GM21576 (cell line): Measurements from ENCODE around the gene GARIN1A.
"Not testable (repeated sequence)": the region's sequence is repeated elsewhere in the genome, so short reads cannot be mapped to it uniquely, and the experiment has no call there.

Experiments
- ATAC-seq: cut with Tn5 transposase; IDR thresholded peaks from one replicate; pipeline ENCODE4 v1.9.1; 2021; ENCODE audit warnings: mild to moderate bottlenecking, moderate library complexity; ENCODE audit not compliant: unreplicated experiment

GARIN1A gene

DNA sequence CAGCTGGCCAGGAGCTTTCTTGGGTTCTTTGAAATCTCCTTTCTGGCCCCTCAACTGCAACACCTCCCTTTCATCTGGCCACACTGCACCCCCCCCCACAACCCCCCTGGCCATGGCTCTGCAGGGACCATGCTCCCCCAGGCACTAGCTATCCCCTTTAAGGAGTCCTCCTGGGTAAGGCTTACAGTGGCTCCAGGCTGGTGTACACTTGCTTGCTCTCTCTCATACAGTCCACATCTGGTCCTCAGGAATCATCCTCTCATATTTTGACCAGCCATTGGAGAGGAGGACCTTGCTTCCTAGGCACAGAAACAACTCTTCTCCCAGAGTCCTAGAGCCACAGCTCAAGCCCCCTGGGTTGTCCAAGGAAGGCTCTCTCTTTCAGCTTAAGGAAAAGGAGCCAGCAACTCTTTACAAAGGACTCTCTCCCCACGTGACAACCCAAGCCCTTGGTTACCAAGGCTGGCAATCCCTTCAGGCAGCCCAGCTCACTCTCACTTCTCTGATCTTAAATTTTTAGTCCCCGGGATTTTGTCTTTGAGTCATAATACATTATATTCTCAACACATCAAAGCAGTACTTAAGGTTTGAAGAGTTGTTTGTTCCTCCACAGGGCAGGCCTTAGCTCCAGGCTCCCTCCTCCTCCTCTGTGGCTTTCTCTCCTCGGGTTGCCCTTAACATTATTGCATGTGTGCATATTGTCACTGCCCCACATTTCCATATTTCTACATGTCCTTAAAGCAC lies 9.9 kb downstream of the GARIN1A start:
- ATAC-seq, result no peak

DNA sequence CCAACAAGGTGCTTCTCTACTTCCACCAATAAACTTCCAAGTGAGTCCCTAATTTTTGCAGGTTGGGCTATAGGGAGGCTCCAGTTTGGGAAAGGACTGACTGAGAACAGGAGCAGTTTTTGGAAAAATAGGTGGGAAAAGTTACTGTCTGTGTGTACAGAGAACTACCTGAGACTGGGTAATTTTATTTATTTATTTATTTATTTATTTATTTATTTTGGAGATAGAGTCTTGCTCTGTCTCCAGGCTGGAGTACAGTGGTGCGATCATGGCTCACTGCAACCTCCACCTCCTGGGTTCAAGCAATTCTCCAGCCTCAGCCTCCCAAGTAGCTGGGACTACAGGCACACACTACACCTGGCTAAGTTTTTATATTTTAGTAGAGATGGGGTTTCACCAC lies 11.2 kb downstream of the GARIN1A start:
- not testable (repeated sequence) for ATAC-seq

DNA sequence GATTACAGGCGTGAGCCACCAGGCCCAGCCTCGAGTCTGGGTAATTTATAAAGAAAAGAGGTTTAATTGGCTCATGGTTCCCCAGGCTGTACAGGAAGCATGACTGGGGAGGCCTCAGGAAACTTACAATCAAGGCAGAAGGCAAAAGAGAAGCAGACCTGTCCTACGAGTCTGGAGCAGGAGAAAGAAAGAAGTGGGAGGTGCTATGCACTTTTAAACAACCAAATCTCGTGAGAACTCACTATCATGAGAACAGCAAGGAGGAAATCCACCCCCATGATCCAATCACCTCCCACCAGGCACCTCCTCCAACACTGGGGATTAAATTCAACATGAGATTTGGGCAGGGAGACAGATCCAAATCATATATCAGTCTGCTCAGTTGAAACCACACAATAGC lies 11.6 kb downstream of the GARIN1A start:
- not testable (repeated sequence) for ATAC-seq

DNA sequence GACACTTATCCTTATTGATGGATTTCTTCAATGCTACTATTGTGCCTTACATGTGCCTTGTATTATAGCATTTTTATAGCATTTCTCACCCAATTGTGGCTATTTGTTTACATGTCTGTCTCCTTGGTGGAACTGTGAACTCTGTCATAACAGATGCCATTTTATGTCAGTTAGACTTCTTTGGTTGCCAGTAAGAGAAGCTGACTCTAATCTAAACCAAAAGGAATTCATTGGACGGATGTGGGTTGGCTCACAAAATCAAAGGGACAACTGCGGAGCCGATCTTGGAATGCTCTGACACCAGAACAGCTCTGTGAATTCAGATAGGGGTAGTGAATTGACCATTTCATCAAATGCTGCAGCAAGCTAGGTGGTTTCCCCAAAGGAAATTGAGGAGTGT lies 15.0 kb downstream of the GARIN1A start:
- no peak for ATAC-seq

DNA sequence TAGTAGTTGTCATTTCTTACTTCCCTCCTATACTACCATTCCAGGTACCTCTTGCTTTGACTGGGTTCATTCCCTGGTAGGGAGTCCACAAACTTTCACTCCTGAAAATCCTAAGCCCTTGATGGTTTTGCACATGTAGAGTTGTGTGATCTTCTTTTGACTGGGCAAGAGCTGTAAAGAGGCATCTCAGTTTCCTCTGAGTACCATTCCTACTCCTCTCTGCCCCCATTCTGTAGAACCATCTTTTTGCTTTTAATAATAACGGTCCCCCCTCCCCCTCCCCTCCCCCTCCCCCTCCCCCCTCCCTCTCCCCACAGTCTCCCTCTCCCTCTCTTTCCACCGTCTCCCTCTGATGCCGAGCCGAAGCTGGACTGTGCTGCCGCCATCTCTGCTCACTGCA lies 16.4 kb downstream of the GARIN1A start:
- no peak for ATAC-seq

DNA sequence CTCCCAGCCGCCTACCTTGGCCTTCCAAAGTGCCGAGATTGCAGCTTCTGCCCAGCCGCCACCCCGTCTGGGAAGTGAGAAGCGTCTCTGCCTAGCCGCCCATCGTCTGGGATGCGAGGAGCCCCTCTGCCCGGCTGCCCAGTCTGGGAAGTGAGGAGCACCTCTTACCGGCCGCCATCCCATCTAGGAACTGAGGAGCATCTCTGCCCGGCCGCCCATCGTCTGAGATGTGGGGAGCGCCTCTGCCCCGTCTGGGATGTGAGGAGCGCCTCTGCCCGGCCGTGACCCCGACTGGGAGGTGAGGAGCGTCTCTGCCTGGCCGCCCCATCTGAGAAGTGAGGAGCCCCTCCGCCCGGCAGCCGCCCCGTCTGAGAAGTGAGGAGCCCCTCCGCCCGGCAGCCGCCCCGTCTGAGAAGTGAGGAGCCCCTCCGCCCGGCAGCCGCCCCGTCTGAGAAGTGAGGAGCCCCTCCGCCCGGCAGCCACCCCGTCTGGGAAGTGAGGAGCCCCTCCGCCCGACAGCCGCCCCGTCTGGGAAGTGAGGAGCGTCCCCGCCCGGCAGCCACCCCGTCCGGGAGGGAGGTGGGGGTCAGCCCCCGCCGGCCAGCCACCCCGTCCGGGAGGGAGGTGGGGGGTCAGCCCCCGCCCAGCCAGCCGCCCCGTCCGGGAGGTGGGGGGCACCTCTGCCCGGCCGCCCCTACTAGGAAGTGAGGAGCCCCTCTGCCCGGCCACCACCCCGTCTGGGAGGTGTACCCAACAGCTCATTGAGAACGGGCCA lies 17.3 kb downstream of the GARIN1A start:
- not testable (repeated sequence) for ATAC-seq

DNA sequence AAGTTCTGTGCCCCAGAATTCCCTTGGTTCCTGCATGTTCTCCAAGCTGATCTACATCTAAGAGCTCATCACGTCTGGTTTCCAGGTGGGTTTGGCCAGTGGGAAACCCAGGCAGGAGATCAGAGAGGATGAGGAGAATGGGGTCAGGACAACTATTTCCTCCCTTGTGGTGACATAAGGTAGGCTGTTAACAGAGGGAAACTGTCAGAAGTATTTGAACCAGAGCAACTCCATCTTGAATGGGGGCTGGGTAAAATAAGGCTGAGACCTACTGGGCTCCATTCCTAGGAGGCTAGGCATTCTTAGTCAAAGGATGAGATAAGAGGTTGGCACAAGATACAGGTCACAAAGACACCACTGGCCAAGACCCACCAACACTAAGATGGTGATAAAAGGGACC lies 19.1 kb downstream of the GARIN1A start:
- no peak for ATAC-seq

DNA sequence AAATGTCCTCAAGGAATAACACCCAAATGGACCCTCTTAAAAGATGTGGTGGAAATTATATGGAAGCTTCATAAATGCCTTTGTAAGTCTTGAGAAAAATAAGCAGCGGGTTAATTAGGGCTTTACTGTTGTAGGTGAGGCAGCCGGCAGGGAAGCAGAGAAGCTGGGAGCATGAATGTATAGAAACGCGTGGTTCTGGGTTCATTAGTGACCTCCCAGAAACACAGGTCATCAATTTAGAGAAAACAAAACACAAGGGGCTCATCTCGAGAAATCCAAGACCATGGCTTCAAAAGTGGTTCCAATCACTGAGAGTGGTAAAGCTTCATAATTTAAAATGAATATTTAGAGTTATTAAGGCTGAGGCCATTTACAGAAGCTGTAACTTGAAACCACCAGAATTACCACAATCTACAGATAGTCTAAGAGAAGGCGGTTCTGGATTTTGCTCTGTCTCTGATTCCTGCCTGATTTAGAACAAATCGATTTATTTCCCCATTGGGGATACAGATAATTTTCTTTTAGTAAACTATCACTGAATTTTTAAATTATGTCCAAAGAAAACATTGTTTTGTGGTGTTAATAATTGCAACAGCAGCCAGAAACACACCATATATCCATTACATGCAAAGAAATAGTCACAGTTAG lies 20.7 kb downstream of the GARIN1A start:
- no peak for ATAC-seq

DNA sequence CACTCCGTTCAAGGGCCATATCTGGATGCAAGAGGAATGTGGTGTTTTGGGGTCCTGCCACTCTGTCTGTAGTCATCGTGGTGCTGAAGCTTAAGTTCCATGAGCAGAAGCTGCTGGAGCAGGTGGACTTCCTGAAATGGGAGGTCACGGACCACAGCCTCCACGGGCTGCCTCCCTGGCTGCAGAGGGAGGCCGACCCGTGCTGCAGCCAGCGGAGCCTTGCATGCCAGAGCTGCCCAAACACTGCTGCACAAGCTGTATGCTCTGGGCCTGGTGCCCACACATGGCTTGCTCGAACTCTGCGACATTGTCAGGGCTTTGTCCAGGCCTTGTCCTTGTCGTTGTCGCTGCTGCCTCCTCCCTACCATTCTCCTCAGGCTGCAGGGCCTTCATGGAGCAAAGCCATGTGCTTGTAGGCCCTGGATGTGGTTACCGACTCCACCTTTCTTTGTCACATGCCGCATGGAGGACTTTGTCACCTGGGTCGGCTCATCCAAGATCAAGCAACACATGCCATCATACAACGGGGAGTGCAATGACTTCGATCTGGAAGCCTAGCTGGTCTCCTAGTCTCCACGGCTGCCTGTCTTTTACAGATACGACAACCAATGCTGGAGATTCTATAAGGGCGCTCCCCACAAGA lies 21.4 kb downstream of the GARIN1A start:
- no peak for ATAC-seq

DNA sequence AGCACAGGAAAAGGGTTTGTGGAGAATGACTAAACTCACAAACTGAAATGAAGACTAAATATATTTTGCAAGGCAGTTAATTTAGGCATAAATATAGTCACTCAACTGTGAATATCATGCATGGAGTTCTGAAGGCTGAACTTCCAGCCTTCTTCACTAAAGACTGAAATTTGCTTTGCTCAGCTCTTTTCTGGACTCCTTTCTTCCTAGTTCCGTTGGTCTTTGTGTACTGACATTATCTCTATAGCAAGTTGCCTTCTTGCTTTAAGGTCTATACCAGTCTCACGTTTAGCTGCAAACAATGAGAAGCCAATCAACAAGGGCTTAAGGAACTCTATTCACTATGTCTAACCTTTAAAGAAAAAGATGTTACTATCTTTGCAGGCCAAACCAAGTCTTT lies 22.6 kb downstream of the GARIN1A start:
- ATAC-seq, result no peak

DNA sequence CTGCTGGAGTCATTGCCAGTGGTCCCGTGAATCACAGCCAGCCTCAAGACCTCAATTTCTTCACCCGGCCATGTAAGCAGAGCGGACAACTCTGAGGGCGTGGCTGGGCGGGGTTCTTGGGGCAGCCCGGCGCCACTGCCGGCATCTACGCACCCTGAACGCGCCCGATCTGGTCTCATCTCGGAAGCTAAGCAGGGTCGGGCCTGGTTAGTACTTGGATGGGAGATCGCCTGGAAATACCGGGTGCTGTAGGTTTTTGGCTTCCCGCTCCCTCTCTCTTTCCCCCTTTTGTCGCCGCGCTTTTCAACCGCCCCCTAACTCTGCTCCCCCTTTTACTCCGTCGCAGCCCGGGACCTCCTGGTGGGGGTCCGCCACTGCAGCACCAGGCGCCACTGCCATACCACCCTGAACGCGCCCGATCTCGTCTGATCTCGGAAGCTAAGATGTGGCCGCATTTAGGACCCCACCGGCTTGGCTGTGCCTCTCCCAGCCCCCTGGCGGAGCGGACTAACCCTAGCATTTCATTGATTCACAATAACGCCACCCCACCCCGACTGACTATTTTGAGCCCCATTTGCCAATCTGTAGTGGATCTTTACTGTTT lies 25.3 kb downstream of the GARIN1A start:
- ATAC-seq, result no peak

DNA sequence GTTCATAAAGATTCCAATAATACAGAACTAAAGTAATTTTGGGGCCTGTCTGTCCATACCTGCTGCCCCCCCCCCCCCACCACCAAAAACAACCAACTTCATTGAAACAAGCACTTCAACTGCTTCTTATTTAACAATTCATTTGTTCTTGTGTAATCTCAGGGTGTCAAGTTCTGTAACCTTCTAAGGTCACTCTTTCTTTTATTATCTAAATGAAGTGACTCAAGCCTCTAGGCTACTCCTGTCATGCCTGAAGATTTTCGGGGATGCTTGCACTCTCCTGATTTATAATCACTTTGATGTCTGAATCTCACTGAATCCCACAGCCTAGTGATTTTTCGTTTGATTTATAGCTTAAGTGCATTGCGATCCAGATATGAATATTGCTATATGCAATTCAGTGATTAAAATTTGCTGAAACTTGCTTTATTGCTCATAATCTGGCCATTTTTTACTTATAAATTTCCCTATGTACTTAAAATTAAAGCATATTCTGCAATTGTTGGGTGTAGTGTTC lies 27.2 kb downstream of the GARIN1A start:
- no peak for ATAC-seq

DNA sequence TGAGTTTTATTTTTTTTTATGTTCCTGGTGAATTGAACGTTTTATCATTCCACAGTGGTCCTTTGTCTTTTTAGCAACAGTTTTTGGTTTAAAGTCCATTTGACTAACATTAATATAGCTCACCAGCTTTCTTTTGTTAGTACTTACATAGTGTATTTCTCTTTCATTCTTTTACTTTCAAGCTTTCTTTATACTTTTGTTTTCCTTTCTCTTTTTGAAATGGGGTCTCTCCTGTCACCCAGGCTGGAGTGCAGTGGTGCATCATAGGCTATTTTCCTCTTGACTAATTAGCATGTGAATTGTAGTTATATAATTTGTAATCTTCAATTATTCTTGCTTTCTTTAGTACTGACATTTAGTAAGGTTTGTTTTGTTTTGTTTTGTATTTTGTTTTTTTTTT lies 27.8 kb downstream of the GARIN1A start:
- ATAC-seq, result no peak

DNA sequence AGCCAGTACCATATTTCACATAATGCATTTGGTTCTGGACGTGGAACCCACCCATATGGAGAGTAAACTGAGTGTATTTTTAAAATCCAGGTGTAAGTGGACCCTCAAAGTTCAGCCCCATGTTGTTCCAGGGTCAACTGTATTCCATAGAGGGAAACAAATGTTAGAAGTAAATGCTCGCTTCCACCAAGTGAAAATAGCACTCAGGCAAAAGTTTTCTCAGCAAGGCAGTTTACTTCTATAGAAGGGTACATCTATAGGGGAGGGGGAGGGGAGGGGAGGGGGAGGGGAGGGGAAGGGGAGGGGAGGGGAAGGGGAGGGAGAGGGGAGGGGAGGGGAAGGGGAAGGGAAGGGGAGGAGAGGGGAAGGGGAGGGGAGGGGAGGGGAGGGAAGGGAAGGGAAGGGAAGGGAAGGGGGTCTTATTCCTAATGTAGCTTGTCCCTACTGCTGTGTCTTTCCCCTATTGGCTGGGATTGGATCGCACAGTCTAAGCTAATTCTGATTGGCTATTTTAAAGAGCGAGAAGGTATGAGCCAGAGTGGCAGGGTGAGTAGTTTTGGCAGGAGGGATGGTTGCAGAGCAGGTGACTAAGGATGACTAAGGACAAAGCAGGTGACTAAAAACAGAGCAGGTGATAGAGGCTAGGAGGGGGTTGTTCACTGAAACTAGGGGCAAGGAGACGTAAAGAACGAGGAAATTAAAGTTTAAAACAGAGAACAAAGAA lies 29.1 kb downstream of the GARIN1A start:
- no peak for ATAC-seq

DNA sequence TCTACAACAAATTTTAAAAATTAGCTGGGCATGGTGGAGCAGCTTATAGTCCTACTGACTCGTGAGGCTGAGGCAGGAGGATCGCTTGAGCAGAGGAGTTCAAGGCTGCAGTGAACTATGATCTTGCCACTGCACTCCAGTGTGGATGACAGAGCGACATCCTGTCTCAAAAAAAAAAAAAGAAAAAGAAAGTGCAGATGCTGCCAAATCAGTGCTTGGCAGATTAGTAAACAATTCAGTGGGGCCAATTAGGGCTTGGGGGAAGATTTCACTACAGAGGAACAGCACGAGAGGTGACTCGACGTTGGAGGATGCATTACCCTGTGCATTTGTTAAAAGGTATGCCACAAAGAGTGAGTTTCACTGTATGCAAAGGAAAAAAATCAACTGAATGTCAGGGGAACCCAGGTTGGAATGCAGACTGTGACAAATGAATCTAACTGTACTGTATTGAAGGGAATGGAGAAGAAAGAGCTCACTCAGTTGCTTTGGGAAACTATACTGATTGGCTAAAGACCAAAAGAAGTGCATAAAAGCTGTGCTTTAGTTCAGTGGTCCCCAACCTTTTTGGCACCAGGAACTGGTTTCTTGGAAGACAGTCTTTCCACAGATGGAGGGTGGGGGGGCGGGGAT lies 31.6 kb downstream of the GARIN1A start:
- ATAC-seq, result no peak

DNA sequence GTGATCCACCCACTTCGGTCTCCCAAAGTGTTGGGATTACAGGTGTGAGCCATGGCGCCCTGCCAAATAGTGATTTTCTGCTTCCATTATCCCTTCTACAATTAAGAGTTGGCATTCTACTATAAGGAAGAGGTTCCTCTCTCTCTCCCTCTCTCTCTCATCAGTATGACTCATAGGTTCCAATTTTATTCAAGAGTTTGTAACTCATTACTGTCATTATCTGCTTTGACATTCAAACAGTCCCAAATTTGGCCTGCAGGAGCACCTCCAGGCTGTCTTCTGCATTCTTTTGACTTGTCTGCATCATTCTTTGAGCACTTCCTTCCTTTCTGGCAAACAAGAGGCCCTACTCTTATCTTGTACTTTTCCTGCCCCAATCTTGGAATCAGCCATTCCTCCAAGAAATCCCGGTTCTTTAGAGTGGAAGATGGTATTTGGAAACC lies 33.8 kb downstream of the GARIN1A start:
- ATAC-seq, result no peak

DNA sequence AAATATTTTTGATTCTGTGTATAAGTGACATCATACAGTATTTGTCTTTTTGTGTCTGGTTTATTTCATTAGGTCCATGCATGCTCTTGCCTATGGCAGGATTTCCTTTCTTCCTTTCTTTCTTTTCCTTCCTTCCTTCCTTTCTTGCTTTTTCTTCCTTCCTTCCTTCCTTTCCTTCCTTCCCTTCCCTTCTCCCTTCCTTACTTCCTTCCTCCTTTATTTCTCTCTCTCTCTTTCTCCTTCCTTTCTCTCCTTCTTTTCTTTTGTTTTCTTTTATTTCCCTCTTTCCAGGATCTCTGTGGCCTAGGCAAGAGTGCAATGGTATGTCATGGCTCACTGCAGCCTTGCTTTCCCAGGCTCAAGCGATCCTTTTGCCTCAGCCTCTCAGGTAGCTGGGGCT lies 35.7 kb downstream of the GARIN1A start:
- ATAC-seq, result no peak

DNA sequence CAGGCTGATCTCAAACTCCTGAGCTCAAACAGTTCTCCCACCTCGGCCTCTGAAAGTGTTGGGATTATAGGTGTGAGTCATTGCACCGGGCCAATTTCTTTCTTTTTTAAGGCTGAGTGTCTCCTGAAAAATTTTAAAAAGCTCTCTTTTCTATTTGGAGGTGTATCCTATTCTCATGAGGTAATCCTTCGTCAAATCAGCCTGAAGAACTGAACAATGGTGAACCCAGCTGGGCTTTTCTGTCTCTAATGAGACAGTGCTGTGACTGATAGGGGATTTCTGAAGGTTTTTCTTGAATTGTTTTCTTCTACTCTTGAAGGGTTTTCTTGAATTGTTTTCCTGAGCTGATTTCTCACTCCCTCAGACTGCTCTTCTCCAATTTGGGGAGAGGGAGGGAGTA lies 36.1 kb downstream of the GARIN1A start:
- no peak for ATAC-seq

DNA sequence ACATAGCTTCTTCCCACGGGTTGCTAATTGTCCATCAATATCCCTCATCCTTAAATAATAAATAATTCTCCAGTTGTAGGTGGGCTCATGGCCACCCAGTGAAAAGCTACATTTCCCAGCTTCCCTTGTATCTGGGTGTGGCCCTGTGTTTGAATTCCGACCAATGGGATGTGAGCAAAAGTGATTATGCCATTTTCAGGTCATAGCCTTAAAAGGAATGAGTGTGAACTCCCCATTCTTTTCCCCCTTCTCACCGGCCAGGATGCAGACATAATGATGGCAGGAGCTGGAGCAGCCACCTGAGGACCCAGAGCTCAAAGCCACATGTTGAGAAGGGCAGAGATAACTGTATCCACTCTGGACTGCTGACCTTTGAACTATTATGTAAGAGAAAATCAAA lies 36.7 kb downstream of the GARIN1A start:
- no peak for ATAC-seq

DNA sequence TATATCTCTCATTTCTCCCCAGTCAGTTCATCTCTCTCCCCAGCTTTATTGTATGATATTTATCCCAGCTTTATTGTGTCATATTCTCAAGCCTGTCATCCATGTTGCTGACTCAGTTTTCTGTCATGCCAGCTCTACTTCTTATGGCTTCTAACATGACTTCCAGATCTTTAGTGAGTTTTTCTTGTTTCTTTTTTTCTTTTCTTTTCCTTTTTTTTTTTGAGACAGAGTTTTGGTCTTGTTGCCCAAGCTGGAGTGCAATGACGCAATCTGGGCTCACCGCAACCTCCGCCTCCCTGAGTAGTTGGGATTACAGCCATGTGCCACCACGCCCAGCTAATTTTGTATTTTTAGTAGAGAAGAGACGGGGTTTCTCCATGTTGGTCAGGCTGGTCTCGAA lies 38.4 kb downstream of the GARIN1A start:
- ATAC-seq, result no peak
